ENCODE data around the gene ARCN1.

ARCN1 gene

DNA sequence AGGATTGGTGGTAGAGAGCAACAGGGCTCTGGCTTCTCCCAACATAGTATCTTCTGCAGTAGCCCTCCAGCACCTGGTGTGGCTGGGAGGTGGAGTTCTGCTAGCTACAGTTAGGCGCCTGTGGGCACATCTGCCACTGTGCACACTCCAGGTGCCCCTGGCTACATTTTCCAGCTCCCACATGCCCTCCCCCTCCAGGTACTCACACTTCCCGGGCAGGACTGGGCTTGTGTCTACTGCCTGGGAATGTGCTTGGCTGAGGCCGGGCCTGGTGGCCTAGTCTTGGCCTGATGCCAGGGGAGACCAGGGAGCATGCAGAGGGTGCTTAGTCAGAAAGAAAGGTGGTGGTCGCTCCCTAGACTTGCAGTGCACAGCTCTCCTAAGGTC is 51.1 kb downstream of the ARCN1 start:
- no peak for DNase-seq

DNA sequence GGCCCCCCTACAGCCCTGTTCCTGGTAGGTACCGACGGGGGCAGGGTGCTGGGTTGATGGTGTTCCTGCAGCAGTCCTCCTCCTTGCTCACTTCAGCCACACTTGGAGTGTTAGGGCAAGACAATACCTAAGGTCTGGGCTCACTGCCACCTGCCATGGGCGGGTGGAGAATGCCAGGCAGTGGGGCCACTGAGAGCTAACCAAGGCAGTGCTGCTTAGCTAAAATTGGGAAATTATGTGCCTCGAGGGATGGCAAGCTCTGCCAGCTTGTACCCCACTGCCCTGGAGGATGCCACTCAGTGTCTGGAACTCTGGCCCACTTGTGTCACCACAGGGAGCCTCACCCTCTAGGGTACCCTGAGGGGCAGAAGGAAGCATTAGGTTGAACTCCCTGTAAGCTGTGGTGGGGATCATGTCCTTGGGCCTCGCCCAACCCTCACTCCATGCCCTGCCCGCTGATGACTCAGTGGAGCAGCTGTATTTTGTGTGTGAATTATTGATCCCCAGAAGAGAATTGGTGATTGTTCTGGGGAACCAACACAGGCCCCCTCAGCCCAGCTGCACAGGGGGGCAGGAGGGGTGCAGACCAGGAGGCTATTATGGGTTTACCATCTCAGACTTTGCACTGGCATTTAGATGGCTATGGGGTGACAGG is 53.0 kb downstream of the ARCN1 start:
- no peak for DNase-seq

DNA sequence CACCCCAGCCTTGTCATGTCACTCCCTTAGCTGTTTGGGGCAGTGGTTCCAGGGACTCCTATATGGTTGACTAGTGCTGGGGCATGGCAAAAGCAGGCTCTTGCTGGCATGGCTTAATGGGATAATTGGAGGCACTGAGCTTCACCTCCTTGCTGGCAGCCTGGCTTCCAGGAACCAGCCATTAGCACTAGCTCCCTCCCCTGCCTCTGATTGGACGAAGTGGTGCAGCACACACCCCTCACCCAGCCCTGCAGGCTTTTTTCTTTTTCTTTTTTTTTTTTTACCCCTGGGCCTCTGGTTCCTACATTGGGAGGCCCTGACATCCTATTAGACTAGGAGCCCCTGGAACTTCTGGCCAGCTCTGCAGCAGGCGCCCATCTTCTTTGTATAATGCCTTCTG is 53.8 kb downstream of the ARCN1 start:
- no peak for DNase-seq

DNA sequence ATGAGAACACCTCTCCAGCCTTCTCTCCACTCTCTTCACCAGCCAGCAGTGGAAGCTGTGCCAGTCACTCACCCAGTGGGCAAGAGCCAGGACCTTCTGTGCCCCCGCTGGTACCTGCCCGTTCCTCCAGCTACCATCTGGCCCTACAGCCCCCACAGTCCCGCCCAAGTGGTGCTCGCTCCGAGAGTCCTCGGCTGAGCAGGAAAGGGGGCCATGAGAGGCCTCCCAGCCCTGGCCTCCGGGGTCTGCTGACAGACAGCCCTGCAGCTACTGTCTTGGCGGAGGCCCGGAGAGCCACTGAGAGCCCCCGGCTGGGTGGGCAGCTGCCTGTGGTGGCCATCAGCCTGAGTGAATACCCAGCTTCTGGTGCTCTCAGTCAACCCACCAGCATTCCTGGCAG is 55.4 kb downstream of the ARCN1 start:
- DNase-seq, result no peak

DNA sequence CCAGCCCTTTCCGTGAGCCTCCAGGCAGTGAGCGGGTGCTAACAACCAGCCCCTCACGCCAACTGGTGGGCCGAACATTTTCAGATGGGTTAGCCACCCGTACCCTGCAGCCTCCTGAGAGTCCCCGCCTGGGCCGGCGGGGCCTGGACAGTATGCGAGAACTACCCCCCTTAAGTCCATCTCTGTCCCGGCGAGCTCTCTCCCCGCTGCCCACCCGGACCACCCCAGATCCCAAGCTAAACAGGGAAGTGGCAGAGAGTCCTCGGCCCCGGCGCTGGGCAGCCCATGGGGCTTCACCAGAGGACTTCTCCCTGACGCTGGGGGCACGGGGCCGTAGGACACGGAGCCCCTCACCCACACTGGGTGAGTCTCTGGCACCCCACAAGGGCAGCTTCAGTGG is 55.8 kb downstream of the ARCN1 start:
- DNase-seq, result no peak

DNA sequence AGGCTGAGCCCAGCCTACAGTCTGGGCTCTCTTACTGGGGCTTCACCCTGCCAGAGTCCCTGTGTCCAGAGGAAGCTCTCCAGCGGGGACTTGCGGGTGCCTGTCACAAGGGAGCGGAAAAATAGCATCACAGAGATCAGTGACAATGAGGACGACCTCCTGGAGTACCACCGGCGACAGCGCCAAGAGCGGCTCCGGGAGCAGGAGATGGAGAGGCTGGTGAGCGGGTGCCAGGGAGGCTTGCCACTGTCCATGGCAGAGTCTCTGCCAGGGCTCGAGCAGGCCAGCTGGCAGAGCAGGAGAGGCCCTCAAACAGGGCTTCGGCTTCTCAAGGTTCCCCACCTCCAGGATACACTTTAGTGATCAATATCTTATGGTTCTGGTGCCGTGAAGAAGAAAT is 56.2 kb downstream of the ARCN1 start:
- DNase-seq, result no peak

DNA sequence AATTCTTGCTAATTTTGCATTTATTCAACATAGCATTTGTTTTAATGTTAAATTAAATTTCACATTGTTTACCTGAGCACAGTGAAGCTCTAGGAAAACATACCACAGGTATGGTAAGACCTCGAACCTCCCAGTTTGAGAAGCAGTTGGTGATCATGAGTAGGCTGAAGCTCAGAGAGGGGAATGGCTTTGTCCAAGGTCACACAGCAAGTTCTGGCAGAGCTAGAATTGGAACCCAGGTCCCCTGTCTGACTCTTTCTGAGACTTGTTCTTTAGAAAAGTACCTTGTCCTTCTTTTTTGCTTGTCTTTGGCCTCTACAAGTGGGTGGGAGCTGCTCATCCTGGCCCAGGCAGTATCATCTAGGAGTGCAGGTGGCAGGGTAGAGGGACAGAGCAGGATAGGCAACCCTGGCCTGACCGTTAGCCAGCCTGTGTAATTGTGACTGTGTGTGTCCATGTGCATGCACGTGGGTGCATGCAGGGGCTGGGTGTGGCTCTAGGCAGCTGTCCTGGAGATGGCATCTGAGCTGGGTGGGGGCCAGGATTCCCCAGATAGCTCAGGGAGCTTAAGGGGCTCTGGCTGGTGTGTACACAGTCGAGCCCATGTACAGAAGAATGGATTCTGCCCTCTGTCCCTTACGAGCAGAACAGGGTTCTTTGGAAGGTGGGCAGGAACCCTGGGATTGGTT is 56.8 kb downstream of the ARCN1 start:
- DNase-seq, result no peak

DNA sequence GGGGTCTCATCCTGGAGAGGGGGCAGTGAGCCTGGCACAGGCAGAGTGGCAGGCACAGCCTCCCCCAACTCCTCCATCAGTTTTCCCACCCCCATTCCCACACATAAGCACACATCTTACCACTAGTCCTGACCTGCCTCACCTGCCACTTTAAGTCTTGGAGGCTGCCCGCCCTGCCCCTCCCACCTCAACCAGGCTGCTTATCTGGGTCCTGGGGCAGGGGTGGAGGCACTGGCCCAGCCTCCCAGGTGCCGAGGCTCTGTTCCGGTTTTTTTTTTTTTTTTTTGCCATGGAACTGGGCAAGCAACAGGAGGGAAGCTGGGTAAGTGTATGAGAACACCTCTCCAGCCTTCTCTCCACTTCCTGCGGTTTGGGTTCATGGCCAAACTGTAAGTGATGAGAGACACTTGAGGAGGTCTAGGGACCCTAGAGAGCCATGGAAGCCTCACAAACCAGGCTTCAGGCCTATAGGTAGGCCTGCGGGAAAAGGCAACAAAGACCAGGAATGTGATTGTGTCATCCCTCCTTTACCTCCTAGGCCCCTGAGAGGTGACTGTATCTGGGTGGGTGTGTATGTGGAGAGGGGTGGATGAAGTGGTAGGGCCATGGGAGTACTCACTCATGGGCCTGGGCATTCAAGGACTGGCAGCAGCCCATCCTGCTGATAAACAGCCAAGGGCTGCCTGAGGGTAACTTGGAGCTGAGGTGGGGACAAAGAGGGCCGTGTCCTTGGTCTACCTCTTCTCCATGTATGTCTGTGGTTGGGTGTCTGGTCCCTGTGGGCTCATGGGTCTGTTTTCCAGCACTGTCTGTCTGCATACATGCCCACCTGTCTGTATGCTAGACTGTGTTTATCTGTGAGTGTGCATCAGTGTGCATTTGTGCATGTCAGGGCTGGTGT is 57.8 kb downstream of the ARCN1 start:
- no peak for DNase-seq

DNA sequence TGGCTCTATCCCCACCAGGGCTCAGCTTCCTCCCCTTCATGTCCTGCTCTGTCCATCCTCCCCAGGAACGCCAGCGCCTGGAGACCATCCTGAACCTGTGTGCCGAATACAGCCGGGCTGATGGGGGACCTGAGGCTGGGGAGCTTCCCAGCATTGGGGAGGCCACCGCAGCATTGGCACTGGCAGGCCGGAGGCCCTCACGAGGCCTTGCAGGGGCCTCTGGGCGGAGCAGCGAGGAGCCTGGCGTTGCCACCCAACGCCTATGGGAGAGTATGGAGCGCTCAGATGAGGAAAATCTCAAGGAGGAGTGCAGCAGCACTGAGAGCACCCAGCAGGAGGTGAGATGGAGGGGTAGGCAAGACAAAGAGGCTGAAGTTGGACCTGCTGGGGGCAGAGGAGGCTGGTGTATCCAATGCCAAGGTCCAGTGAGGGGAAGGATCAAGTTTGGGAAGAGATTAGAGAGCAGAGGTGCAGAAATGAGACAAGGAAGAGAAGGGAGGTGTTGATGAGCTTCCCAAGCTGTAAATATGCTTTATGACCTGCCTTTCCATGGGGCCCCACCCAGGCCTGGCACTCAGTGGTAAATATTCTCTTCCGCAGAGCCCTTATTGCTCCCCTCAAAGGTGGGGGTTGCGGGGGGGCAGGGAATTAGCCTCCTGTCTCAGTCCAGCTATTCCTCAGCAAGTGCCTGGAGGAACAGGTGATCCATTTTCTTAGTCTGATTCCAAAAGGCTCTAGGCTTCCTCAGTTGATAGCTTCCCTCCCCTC is 59.1 kb downstream of the ARCN1 start:
- no peak for DNase-seq

DNA sequence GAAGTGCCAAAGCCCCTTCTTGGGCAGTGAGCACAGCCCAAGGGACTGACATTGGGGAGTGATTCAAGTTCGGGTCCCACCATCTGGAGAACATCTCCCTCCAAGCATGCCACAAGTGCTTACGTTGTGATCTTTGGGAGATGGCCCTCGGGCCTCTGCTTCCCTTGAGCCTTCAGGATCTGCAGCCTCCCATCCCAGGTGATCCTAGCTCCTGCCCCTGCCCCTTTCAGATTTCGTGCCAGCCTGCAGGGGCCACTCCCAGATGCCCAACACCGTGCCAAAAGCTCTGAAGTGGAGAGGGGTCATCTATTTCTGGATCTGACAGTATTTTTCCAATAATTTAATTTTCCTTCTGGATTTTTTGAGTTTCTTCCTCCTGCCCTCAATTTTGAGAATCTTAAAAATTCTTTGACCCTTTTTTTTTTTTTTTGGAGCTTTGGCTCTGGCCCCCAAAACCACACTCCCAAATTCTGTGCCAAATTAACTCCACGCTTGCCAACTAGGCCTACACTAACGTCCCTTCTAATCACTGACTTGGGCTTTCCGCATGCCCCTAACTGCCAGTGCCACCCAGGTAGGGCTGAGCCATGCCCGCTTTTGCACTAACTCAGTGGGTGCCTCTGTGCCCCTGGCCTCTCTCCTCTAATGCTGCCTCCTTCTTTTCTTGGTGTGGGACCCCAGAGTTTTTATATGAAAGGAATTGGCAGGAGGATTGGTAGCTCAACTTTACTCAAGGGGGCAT is 60.5 kb downstream of the ARCN1 start:
- DNase-seq, result no peak

DNA sequence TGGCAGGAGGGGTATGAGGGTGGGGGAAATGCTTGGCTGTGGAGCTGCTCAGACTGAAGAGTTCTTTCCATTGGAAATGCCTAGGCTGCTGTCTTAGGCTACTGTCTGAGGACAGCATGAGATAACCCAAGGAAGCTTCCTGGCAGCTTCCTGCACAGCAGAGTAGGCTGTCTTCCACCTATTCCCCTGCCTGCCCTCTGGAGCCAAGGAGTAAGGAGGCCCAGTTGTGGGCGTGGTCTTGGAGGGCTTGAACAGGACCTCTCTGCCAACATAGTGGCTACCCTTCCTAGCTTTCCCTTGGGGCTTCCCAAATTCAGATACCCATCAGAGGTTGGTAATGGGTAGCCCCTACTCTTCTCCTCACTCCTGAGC is 61.1 kb downstream of the ARCN1 start:
- DNase-seq, result no peak

DNA sequence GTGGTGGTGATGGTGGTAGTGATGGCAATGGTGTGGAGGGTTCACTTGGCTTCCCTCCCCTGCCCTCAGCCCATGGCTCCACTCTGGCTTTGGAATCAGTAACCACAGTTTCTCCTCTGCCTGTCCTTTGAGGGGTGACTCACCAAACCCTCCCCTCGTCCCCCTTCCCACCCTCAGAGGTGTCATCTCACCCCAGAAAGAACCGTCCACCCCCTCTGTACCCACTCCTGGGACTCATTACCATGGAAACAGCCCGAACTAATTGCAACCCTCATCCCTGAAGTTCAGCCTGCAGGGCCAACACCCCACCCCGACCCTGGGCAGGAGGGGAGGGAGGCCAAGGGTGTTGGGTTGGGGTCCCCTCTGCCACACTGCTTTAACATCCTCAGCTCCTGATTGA is 61.8 kb downstream of the ARCN1 start:
- DNase-seq, result no peak

DNA sequence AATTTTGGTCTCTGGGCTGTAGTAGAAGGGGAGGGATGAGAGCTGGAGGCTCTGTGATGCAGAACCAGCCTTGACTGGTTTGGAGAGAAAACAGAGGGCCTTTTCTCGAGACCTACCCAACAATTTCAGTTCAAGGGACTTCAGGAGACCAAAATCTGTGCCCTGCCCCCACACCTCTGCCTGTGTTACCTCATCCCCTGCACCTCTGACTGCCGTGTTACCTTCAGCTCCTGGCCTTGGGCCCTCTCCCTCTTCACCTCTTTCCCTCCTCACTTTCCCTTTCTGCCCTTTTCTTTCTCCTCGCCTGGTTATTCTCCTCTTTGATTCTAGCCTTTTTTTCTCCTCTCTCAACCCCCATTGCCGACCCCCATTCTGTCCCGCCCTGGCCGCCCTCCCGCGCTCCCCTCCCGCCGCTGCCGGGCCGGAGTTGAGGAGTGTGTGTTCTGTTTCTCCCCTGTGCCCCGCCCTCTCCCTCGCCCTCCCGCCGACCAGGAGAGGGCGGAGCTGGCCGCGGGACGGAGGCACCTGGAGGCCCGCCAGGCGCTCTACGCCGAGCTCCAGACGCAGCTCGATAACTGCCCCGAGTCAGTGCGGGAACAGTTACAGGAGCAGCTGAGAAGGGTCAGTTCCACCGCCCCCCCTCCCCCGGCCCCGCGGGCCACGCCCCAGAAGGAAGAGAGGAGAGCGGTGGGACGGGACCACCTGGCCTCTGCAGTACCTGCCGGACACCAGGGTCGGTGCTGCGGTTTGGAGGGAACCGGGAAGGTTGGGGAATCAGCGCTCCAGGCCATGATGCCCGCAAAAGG is 62.4 kb downstream of the ARCN1 start:
- no peak for DNase-seq

DNA sequence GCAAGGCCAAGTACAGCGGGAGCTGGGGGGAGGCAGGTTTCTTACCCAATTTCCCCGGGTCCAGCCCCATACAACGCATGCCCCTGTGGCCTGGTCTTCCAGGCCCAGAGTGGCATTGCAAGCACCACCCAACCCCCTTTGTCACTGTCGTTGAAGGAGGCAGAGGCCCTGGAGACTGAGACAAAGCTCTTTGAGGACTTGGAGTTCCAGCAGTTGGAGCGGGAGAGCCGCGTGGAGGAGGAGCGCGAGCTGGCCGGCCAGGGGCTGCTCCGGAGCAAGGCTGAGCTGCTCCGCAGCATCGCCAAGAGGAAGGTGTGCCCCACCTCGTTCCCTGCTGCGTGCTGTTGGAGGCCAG is 63.0 kb downstream of the ARCN1 start:
- DNase-seq, result no peak

DNA sequence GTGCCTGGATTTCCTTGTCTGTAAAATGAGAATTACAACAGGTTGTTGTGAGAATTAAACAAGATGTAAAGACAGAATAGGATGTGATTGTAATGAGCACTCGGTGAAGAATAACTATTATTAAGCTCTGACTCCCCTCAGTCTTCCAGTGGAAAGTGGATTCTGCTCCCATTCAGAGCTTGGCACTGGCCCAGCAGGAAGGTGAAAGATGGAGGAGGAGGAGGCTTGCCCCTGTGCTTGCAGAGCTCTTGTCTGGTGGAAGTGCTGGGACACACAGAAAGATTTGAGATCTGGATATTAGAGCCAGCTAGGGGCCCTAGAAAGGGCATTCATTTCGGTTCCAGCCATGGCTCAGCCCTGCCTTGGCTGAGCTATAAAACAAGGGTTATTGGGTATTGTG is 63.4 kb downstream of the ARCN1 start:
- no peak for DNase-seq

DNA sequence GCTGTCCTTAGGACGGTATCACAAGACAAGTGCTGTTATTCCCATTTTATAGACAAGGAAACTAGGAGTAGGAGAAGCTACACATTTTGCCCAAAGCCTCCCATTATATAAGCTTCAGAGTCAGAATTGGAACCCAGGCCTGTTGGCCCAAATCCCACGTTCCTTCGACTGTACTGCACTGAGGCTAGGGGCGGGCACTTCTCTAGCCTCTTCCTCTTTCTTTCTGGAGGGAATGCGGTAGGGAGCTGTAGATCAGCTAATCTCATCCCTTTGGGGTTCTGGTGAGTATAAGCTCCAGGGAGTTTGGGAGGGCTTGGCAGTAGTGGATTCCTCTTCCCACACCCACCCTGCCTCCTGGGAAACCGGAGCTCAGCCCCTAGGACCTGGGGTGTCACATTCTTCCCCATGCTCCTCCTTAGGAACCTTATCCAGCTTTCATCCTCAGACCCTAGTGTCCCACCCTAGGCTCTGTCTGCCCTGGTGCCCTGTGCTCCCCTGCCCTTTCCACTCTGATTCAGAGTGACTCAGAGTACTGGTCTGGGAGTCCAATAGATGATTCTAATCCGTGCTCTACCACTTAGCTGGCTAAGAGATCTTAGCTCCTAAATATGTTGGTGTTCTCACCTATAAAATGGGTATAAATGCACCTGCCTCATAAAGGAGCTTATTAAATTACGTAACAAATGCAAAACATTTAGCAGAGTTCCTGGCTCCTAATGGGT is 64.5 kb downstream of the ARCN1 start:
- no peak for DNase-seq

DNA sequence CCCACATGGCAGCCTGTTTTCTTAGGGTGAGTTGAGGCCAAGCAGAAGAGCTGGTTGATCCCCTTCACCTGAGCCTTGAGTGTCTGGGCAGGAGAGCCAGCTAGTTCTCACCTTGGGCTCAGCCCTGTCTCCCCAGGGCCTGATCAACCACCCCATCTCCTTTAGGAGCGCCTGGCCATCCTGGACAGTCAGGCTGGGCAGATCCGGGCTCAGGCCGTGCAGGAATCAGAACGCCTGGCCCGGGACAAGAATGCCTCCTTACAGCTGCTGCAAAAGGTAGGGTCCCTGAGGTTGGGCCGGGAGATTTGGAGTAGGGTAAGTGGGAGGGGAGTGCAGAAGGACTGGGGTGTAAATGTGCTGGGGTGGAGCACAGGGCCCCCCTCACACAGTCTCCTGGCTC is 66.5 kb downstream of the ARCN1 start:
- no peak for DNase-seq

DNA sequence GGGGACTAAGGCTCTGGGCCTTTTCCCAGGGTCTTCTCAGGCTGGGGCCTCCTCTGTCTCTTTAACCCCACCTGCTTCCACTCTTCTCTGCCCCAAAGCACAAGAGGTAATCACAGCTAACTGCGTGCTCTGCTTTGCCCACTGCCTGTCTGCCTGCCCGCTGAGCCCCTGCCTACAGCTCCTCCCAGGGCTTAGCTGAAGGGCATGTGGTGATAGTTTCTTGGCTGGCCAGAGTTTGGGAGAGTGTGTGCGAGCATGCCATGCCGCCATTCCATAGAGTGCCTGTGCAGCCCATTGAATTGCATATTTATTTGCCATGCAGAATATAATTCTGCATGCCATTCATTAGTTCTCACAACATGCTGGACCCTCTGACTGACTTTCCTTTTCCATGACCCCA is 67.7 kb downstream of the ARCN1 start:
- no peak for DNase-seq

DNA sequence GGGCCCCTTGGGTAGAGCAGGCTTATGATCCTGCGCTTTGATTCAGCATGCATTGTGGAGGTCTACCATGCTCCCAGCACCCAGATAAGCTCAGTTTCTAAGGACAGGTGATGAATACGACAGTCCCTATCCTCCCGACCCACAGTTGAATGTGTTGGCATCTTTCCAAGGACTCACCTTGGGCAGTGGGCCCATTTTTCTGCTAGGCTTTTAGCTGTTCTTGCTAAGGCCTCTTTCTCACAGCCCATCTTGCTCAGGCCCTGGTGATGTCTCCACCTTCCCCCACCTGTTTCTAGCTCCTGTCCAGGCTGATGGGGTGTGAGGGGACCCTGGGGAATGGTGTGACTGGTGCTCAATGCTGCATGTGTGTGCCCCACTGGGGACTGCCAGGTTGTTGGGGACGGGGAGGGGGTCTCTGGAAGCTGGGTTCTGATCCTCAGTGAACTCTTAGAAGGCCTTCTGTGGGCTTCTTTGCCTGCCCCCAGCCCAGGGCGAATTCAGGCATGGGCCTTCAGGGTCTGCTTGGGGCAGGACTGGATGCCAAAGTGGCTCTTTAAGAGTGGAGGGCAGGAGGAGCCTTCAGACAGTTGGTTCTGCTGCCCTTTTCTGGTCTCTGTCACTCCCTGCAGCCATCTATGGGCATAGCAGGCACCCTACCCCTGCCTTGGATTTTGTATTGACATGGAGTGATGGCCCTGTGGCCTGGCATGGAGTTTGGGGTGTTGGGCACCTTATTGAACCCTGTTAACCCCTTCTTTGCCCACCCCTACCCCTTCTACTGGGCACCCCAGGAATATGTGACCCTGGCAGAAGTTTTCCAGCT is 68.3 kb downstream of the ARCN1 start:
- DNase-seq, result no peak

DNA sequence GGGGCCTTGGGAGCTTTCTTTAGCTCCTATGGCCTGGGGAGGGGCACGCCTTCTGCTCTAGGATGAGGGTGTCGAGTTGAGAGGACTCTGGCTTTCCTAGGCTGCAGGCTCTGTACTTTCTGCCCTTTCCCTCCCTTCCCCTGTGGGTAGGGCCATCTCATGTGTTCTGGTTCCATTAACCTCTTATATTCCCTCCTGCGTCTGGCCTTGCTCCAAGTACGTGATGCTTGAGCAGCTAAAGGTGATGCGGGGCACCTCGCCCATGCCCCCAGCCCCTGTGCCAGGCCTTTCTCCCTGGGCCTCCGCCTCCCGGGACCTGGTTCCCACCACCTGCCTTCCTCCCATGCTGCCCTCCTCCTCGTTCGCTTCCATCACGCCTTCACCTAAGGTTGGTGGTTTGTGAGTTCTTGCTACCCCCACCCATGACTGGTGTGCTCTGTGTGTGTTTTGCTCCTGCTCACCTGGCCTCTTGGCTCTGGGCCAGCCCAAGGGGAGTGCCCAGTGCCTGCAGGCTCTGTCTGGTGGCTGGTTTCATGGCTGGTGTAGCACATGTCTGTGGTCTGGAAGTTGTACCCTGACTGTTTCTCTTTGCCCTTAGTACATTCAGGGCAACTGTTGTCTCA is 69.3 kb downstream of the ARCN1 start:
- no peak for DNase-seq

Measured in stimulated activated CD4-positive, alpha-beta T cell treated with anti-CD3 and anti-CD28 coated beads, Interleukin-4, amount 100 ng/mL, for 4 hours (primary cell).